Measurements from ENCODE around the gene MCC. TPM values are rescaled to one million over a fixed set of nuclear protein-coding genes. Genes with fewer than 3 reads are reported as not detected.

The MCC gene
- total RNA-seq, 4 donors from 2014 or later = 6.8 to 11.9 (median 9.0) TPM

DNA sequence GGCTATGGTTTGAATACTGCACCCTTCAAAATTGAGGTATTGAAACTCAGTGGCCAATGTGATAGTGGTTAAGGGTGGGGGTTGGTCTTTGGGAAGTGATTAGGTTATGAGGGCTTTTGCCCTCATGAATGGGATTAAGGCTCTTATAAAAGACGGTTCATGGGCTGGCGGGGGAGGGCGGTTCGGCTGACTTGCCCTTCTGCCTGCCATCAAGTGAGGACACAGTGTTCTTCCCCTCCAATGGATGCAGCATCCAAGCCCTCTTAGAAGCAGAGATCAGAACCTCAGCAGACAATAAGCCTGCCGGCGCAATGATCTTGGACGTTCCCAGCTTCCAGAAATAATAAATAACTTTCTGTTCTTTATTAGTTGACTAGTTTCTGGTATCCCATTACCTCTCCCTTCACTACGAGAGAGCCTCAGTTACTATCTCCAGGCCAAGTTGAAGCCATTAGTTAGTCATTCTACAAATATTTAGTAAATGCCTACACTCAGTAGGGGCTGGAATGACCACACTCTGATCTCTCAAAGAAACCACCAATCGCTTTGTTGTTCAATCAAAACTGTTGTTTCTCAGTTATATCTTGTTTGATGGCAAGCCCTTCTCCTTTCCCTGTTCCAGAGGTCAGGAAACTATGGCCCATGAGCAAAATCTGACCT lies 272.7 kb downstream of the MCC start:
- DNase-seq (no peak), ATAC-seq (no peak)
- peaks cover 15 to 56% of the 10 kb centered on the region in 2 donors for H3K4me1 ChIP-seq
- H3K27ac ChIP-seq = peak overlapping the region in 1 of 4 donors; percentile 26
- TF ChIP-seq POLR2A (IDR thresholded peaks at IDR 0.05) (no peak), CTCF (IDR thresholded peaks at IDR 0.05 in 4 of 5, conservative IDR thresholded peaks at IDR 0.05 in 1 of 5) (no peak)
- no peaks in the 10 kb centered on the region for H3K9me3 ChIP-seq
- no peak overlapping the region for H3K4me3 ChIP-seq
- H3K27me3 ChIP-seq = no peaks in the 10 kb centered on the region
- in situ Hi-C loops (cut with MboI; ENCODE audit: low sequenced_read_pairs in 4 of 4) (no loop called here), intact Hi-C loops (cut with DNase I; ENCODE audit: low total_unique reads) (no loop called here)
- no peaks in the 10 kb centered on the region for H3K36me3 ChIP-seq

- TF ChIP-seq CTCF (IDR thresholded peaks at IDR 0.05 in 4 of 5, conservative IDR thresholded peaks at IDR 0.05 in 1 of 5) (no peak), POLR2A (IDR thresholded peaks at IDR 0.05) (no peak)
- peaks cover 15 to 55% of the 10 kb centered on the region in 2 donors for H3K4me1 ChIP-seq
These were observed 273.5 kb downstream of the MCC start for GRCh38 chr5:113214606-113215323.

DNA sequence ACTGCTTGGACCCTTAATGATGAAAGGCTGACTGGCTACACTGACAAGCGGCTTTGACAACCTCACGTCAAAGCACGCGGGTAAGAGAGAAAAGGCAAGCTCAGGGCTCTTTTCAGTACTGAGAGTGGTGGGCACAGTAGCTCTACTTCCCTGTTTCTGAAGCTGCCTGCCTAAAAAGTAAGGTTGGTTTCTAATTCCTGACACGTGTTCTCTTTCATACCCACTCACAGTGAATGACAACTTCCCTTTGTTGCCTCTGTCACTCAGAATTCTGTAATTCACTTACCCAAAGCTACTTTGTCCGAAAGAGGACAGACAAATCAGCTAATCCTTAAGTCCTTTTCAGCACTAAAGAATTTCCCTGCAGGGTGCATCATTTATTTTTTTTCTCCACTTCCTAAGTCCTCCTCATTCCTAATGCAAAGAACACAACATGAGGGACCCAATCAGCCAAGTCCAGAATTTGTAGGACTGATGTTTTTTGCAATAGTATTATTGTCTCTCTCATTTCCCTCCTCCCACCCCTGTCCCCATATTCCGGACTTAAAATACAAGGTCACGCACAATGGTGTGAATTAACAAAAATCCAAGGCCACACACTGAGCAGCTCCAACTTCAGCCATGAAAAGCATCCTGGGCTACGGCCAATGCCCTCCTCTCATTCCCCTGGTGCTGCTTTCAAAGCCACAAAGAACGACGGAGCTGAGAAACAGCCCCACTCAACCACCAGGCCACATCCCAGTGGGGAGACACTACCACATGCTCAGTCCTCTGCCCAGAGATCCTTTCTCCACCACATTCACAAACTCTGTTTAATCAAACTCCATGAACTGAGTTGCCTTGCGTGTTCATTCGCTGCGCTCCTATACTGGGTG lies 274.5 kb downstream of the MCC start:
- in situ Hi-C loops (cut with MboI; ENCODE audit: low sequenced_read_pairs in 4 of 4) (no loop called here), intact Hi-C loops (cut with DNase I; ENCODE audit: low total_unique reads) (no loop called here)
- Histone ChIP-seq H3K4me1 (peaks cover 15 to 53% of the 10 kb centered on the region in 2 donors), H3K36me3 (no peaks in the 10 kb centered on the region), H3K4me3 (no peak overlapping the region), H3K9me3 (no peaks in the 10 kb centered on the region), H3K27me3 (no peaks in the 10 kb centered on the region), H3K27ac (no peak overlapping the region)
- DNase-seq (no peak), ATAC-seq (no peak)
- TF ChIP-seq CTCF (IDR thresholded peaks at IDR 0.05 in 4 of 5, conservative IDR thresholded peaks at IDR 0.05 in 1 of 5) = no peak
- TF ChIP-seq POLR2A (IDR thresholded peaks at IDR 0.05) = no peak

More at GRCh38 chr5:113214606-113215323, 273.5 kb downstream of the MCC start:
- Histone ChIP-seq H3K4me3 (no peak overlapping the region), H3K9me3 (no peaks in the 10 kb centered on the region), H3K36me3 (no peaks in the 10 kb centered on the region), H3K27me3 (no peaks in the 10 kb centered on the region), H3K27ac (no peak overlapping the region)
- ATAC-seq (no peak), DNase-seq (no peak)
- intact Hi-C loops (cut with DNase I; ENCODE audit: low total_unique reads) (no loop called here), in situ Hi-C loops (cut with MboI; ENCODE audit: low sequenced_read_pairs in 4 of 4) (no loop called here)

DNA sequence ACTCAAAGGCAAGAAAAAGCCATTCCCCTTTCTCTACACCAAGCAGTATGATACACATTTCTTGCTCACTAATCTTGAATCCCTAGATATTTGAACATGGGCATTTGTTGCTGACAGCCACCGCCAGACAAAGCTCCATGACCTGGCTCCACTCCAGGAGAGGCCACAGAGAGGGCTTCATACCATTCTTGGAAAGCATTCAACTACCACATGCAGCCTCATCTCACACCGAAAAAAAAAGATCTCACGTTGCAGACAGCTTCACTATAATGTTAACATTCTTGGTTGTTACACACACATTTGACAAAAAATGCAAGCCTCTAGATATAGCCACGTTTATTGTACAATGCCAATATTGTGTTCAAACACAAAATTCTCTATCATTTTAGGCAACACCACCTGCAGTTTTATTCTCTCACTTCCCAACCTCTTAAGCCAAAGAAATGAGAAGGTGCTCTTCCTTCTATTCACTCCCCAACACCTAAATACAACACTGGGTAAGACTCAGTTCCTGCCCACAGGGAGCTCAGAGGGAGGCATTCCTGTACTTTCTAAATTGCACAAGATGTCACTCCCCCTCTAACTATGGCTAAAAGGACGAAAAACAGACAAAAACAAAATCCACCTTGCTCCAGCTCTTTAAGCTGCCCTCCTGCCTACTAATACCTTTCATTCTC lies 275.9 kb downstream of the MCC start:
- Histone ChIP-seq H3K27me3 (no peaks in the 10 kb centered on the region), H3K9me3 (no peaks in the 10 kb centered on the region), H3K4me1 (peaks cover 15 to 41% of the 10 kb centered on the region in 2 donors), H3K4me3 (no peak overlapping the region), H3K27ac (no peak overlapping the region), H3K36me3 (no peaks in the 10 kb centered on the region)
- DNase-seq = no peak
- TF ChIP-seq CTCF (IDR thresholded peaks at IDR 0.05 in 4 of 5, conservative IDR thresholded peaks at IDR 0.05 in 1 of 5) (no peak), POLR2A (IDR thresholded peaks at IDR 0.05) (no peak)
- in situ Hi-C loops (cut with MboI; ENCODE audit: low sequenced_read_pairs in 4 of 4) (no loop called here), intact Hi-C loops (cut with DNase I; ENCODE audit: low total_unique reads) (no loop called here)
- no peak for ATAC-seq
